Measurements from ENCODE around the gene ERG.

DNA sequence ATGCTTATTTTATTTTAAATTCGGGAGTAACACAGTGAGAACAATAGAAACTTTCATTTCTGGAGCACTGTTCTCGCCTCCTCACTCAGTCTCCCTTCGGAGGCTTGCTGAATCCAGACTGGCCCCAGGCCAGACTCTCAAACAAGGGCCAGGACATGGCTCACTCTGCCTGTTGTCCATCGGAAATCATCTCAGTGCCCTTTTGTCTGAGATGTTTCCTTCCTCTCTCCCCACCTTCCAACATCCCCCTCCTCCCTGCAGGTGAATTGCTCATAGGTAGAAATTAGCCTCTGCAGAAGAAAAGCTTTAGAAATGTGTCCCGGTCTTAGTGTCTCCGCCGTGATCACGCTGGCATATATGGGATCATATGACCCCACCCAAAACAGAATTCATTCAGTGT, 55.2 kb downstream of the ERG start:
- TF ChIP-seq POLR2AphosphoS5 (IDR thresholded peaks at IDR 0.05; ENCODE audit: low read depth, low read length): no peak
- TF ChIP-seq POLR2A (IDR thresholded peaks at IDR 0.05; ENCODE audit: low read depth, low read length): no peak
- no peak for TF ChIP-seq SPI1 (IDR thresholded peaks at IDR 0.05; ENCODE audit: low read depth, low read length)
- no peak for TF ChIP-seq TAF1 (IDR thresholded peaks at IDR 0.05; ENCODE audit: low read depth, low read length)
